Natural killer cell (primary cell): ENCODE results near the gene HSD17B3. TPM values are rescaled to one million over a fixed set of nuclear protein-coding genes. Genes with fewer than 3 reads are reported as not detected.

Experiments used
- ATAC-seq, 3 donors: fragments of 150-1000 bp in 2 of 3; fragments of 200-7000 bp in 1 of 3; cut with Tn5 transposase; 1 replicate in 1 of 3; 2 replicates in 2 of 3; pipeline ENCODE4 v1.10.0; 2021; ENCODE audit warnings: mild to moderate bottlenecking in 2 of 3, moderate library complexity in 2 of 3
- DNase-seq, 2 donors: peaks; one replicate each; pipeline versions ENCODE4 v3.0.0 to v3.0.0-alpha.2; 2013 to 2021; ENCODE audit warnings: mixed read lengths in 1 of 2
- H3K27ac ChIP-seq: one replicate; pipeline ENCODE4 v1.5.1; 2013; ENCODE audit warnings: mild to moderate bottlenecking, low read length
- H3K27me3 ChIP-seq: one replicate; pipeline ENCODE4 v1.6.1; 2013; ENCODE audit warnings: low read length; ENCODE audit not compliant: control insufficient read depth, insufficient read depth
- H3K36me3 ChIP-seq: one replicate; pipeline ENCODE4 v1.6.1; 2013; ENCODE audit warnings: low read length; ENCODE audit not compliant: control insufficient read depth, insufficient read depth
- H3K4me1 ChIP-seq: one replicate; pipeline ENCODE4 v1.6.1; 2013; ENCODE audit warnings: low read length; ENCODE audit not compliant: control insufficient read depth, insufficient read depth
- H3K4me3 ChIP-seq: one replicate; pipeline ENCODE4 v1.5.1; 2013; ENCODE audit warnings: low read length
- H3K9me3 ChIP-seq: one replicate; pipeline ENCODE4 v1.6.1; 2013; ENCODE audit warnings: low read length; ENCODE audit not compliant: control insufficient read depth, insufficient read depth
- H3K27ac Mint-ChIP-seq, 2 donors: one replicate each; pipeline ENCODE4 v1.8.0; 2022; ENCODE audit warnings: mild to moderate bottlenecking in 2 of 2, mixed read lengths in 2 of 2, moderate library complexity in 1 of 2
- H3K27me3 Mint-ChIP-seq, 2 donors: one replicate each; pipeline ENCODE4 v1.8.0; 2022; ENCODE audit warnings: low read depth in 2 of 2, mixed read lengths in 2 of 2
- H3K36me3 Mint-ChIP-seq: one replicate; pipeline ENCODE4 v1.8.0; 2022; ENCODE audit warnings: mixed read lengths
- H3K4me1 Mint-ChIP-seq, 2 donors: one replicate each; pipeline ENCODE4 v1.8.0; 2022; ENCODE audit warnings: mixed read lengths in 2 of 2
- H3K4me3 Mint-ChIP-seq: one replicate; pipeline ENCODE4 v1.8.0; 2022; ENCODE audit warnings: mild to moderate bottlenecking, moderate library complexity, mixed read lengths
- H3K9me3 Mint-ChIP-seq, 2 donors: one replicate each; pipeline ENCODE4 v1.8.0; 2022; ENCODE audit warnings: mixed read lengths in 2 of 2
- WGBS: methylation state at CpG from one replicate; pipeline ENCODE4 v1.1.7; 2013; ENCODE audit warnings: missing lambda C conversion rate; ENCODE audit not compliant: insufficient coverage; 5-methylcytosine and 5-hydroxymethylcytosine counted together
- intact Hi-C: fragments of 100-400 bp; cut with micrococcal nuclease; formaldehyde crosslinking; loops from one replicate; pipeline ENCODE4 v1.14.2; 2022
- total RNA-seq, 4 donors: library from RNA; stranded (reverse); fragments of 120-200 nt in 1 of 4; gene quantifications; one replicate each; pipeline versions ENCODE4 v1.2.3 to v1.2.4, GENCODE V29; 2013 to 2022
- TF ChIP-seq, protein P1 (sequence below): fragments of 200-600 bp; IDR thresholded peaks from one replicate; pipeline ENCODE4 v1.8.0; 2022; ENCODE audit warnings: antibody characterized with exemption

HSD17B3 gene
- total RNA-seq, 3 donors from 2014 or later (not counting 1 experiment from before 2014, with no cell fraction given) = 0.68 to 0.96 (median 0.80) TPM

DNA sequence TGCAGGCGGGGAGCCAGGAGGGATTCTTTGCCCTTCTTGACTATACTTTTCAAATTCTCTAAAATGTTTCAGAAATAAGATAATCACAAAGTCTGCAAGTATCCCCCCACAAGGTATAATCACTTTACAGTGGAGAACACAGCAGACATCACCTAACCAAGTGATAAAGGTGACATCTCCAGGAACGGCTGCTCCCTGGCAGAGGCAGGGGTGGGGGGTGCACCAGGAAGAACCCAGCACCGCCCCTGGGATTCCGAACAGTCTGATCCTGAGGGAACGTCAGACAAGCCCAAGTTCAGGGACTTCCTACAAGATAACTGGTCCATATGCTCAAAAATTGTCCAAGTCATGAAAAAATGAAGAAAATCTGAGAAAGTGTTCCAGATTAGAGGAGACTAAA, 85.4 kb downstream of the HSD17B3 start:
- no peaks in the 10 kb centered on the region for H3K9me3 Mint-ChIP-seq
- no peaks in the 10 kb centered on the region for H3K36me3 ChIP-seq
- H3K27me3 Mint-ChIP-seq = peaks cover 35 to 52% of the 10 kb centered on the region in 2 donors
- H3K27ac Mint-ChIP-seq = no peak overlapping the region
- H3K36me3 Mint-ChIP-seq = no peaks in the 10 kb centered on the region
- H3K4me1 ChIP-seq = peaks cover 25% of the 10 kb centered on the region
- TF ChIP-seq, protein P1, sequence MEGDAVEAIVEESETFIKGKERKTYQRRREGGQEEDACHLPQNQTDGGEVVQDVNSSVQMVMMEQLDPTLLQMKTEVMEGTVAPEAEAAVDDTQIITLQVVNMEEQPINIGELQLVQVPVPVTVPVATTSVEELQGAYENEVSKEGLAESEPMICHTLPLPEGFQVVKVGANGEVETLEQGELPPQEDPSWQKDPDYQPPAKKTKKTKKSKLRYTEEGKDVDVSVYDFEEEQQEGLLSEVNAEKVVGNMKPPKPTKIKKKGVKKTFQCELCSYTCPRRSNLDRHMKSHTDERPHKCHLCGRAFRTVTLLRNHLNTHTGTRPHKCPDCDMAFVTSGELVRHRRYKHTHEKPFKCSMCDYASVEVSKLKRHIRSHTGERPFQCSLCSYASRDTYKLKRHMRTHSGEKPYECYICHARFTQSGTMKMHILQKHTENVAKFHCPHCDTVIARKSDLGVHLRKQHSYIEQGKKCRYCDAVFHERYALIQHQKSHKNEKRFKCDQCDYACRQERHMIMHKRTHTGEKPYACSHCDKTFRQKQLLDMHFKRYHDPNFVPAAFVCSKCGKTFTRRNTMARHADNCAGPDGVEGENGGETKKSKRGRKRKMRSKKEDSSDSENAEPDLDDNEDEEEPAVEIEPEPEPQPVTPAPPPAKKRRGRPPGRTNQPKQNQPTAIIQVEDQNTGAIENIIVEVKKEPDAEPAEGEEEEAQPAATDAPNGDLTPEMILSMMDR = no peak
- H3K27ac ChIP-seq = no peak overlapping the region
- 95% methylated on average over 5 of the region's 5 CpGs for WGBS
- intact Hi-C loops = loop anchor here (10.0 kb wide), 1 partner anchor 722 kb away; no protein-coding TSS in a partner anchor
- H3K9me3 ChIP-seq = no peaks in the 10 kb centered on the region
- peak overlapping the region; percentile 53 for H3K4me3 Mint-ChIP-seq
- H3K27me3 ChIP-seq = peaks cover 8% of the 10 kb centered on the region
- no peak for DNase-seq
- peaks cover 4 to 21% of the 10 kb centered on the region in 2 donors for H3K4me1 Mint-ChIP-seq
- no peak for ATAC-seq
- H3K4me3 ChIP-seq = no peak overlapping the region

DNA sequence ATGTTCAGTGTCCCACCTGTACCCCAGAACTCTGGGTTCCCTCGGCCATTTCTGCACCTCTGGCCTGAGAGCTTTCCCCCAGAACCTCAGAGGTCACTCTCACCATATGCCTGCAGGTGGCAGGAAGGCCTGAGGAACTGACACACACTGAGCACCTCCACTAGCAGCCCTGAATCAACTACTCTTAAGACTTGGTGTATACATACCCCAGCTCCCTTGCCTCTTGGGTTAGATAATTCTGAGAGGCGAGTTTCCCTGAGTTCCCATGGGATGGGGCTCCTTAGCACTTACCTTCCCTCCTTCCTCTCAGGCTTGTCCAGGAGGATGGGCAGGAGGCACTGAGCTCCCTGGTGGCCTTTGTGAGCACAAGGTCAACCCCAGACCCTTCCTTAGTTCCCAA, 86.1 kb downstream of the HSD17B3 start:
- no peaks in the 10 kb centered on the region for H3K36me3 Mint-ChIP-seq
- H3K27ac Mint-ChIP-seq = no peak overlapping the region
- TF ChIP-seq, protein P1 = no peak
- H3K9me3 Mint-ChIP-seq = no peaks in the 10 kb centered on the region
- H3K4me3 Mint-ChIP-seq = no peak overlapping the region
- intact Hi-C loops = loop anchor here (10.0 kb wide), 1 partner anchor 721 kb away; no protein-coding TSS in a partner anchor
- Histone ChIP-seq H3K36me3 (no peaks in the 10 kb centered on the region), H3K4me3 (no peak overlapping the region), H3K4me1 (peaks cover 25% of the 10 kb centered on the region), H3K9me3 (no peaks in the 10 kb centered on the region), H3K27me3 (peaks cover 8% of the 10 kb centered on the region), H3K27ac (no peak overlapping the region)
- no peak for DNase-seq
- 85% methylated on average over 2 of the region's 2 CpGs for WGBS
- ATAC-seq = no peak
- peaks cover 40 to 58% of the 10 kb centered on the region in 2 donors for H3K27me3 Mint-ChIP-seq
- H3K4me1 Mint-ChIP-seq = peaks cover 4 to 21% of the 10 kb centered on the region in 2 donors

DNA sequence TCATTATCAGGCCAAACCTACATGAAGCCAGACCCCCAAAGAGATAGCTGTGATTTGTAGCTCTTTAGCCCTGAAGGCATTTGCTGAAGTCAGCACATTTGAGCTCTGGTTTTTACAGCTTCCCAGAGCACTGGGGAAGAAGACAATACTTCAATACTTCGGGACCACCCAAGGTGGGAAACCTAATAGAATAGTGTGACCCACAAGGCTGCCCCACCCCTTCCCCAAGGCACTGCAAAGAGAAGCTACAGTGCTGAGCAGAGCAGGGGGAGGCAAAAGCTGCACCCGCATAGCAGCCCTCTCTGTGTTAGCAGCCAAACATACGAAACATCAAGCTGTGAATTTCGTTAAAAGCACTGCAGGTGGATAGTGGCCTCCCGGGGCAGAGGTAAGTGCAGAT, 87.3 kb downstream of the HSD17B3 start:
- Mint-ChIP-seq H3K4me1 (peaks cover 4 to 21% of the 10 kb centered on the region in 2 donors), H3K27me3 (peaks cover 44 to 68% of the 10 kb centered on the region in 2 donors), H3K36me3 (no peaks in the 10 kb centered on the region), H3K9me3 (no peaks in the 10 kb centered on the region), H3K4me3 (no peak overlapping the region), H3K27ac (no peak overlapping the region)
- Histone ChIP-seq H3K4me1 (peaks cover 22% of the 10 kb centered on the region), H3K36me3 (no peaks in the 10 kb centered on the region), H3K4me3 (no peak overlapping the region), H3K9me3 (no peaks in the 10 kb centered on the region), H3K27me3 (peaks cover 3% of the 10 kb centered on the region), H3K27ac (no peak overlapping the region)
- TF ChIP-seq, protein P1 = no peak
- intact Hi-C loops = loop anchor here (10.0 kb wide), 1 partner anchor 720 kb away; no protein-coding TSS in a partner anchor
- DNase-seq = no peak
- no peak for ATAC-seq
- 57% methylated on average over 5 of the region's 5 CpGs for WGBS
